HuH-7.5 (cell line): Measurements from ENCODE around the gene ZNF341.
"Not testable (repeated sequence)": the region's sequence is repeated elsewhere in the genome, so short reads cannot be mapped to it uniquely, and the experiment has no call there.

Source experiments
- DNase-seq: peaks from one replicate; pipeline ENCODE4 v3.0.0; 2011; ENCODE audit warnings: low spot score

The ZNF341 gene

GRCh38 chr20:33731693-33732165 lies at the start of gene ZNF341:
Gene ZNF341 (plus strand): TSS chr20:33731996. CDS start chr20:33732022, 26 bp downstream.
- DNase-seq, result peak; percentile 71

DNA sequence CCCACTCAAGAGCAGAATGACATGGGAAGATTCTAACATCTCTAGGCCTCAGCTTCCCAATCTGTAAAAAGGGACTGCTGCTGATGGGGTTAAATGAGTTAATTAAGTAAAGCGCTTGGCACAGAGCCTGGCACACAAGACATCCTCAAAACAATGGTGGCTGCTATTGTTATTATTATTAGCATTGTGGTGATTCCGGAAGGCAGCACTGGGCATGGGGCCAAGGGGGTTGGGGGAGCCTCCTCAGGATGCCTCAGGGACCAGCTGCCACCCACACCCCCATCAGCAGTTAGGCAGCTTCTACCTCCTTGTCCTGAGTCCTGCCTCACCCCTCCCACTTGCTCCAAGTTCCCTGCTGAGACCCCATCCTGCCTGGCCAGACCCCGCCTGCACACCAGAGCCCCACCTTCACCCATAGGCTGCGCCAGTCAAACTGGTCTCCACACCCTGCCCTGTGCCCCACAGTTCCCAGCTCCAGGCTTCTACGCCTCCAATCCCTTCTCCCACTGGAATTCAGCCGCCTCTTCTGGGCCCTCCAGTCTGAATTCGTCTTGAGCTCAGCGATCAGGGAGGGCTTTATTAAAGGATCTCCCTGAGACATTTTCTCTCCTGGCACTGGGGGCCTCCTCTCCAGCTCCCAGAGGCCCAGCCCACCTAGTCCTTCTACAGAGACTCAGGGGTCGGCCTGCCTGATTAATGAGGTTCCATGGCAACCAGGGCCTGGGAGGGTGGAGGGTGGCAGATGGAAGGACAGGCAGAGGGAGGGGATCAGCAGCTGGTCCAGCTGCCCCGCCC lies 47.1 kb upstream of the ZNF341 start:
- DNase-seq, result no peak

DNA sequence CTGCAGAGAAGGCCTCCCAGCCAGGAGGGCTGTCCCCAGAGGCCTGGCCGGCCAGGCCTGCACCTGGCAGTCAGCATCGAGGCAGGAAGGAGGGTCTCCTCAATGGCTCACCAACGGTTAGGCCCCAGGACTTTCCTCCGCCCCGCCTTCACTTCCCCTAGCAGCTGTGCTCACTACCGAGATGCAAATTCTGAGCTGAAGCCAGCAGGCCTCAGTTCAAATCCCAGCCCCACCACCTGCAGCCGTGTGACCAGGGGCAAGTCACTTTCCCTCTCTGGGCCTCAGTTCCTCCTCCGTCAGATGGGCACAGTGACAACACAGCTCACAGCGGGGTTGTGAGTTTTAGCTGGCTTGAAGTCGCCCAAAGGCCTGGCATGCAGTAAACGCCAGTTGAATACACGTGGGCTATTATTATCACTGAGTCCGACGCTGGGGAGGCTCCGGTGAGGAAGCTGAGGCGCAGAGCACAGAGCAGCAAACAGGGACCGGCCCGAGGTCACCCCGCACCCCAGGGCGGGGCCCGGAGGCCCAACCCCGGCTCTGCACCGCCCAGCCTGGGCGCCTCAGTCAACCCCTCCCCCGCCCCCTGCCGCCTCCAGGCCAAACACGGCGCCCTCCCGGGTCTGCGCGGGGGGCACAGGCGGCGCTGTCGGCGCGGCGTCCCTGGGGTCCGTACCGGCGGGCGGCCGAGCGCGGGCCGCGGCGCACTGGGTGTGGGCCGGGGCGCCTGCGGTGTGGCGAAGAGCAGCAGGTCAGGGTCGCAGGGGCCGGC lies 46.3 kb upstream of the ZNF341 start:
- peak; percentile 92 for DNase-seq

GRCh38 chr20:33686100-33686983 lies 45.5 kb upstream of the ZNF341 start, which contains the start of gene E2F1:
Gene E2F1 (minus strand): TSS chr20:33686385. CDS start chr20:33686264, 121 bp downstream.
- peak; percentile 100 for DNase-seq

DNA sequence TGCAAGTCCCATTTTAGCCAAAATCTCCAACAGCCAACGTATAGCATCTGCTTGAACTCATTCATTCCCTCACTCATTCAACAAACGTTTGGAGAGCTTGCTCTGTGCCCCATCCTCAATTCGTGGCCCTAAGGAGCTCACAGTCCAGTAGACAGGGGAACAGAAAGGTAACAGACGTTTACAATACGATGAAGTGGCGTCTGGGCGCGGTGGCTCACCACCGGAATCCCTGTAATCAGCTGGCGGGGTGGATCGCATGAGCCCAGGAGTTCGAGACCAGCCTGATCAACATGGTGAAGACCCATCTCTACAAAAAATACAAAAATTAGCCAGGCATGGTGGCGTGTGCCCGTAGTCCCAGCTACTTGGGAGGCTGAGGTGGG lies 44.8 kb upstream of the ZNF341 start:
- no peak for DNase-seq

- DNase-seq, result no peak
Observed at GRCh38 chr20:33687370-33687915, 44.4 kb upstream of the ZNF341 start.

DNA sequence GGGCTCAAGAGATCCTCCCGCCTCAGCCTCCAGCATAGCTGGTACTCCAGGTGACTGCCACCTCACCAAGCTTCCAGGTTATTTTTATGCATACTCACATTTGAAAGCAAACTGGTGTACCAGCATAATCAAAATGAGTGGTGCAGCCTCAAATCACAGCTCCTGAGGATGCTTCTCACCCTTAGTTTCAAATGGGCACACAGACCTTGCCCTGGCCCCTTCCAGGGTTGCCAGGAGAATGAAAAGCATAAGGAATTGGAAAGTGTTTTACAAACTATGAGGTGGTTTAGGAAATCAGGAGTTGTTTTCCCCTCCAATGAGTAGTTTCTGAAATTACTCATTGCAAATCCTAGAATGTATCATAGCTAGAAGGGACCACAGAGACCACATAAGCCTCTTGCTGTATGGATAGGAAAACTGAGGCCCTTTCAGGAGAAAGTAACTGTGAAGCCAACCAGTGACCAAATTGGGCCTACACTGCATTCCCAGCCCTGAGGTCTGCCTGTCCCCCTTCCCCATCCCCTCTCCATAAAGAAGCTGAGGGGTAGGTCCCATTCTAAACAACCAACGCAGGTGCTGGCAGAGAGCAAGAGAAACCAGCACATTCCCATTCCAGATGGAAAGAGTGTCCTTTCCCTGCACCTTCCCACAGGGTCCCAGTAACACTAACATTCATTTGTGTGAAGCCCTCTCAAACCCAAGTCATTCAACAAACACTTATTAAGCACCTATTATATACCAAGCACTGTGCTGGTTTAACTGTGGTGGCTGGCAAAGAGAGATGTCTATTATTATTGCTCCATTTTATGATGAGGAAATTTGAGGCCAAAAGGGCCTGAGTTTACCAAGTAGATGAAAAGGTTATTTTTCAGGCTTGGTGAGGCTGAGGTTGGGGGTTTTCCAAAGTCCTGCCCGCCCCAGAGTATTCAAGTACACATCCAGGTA lies 43.5 kb upstream of the ZNF341 start:
- DNase-seq, result no peak

- no peak for DNase-seq
Observed at GRCh38 chr20:33688938-33689424, 42.8 kb upstream of the ZNF341 start.

DNA sequence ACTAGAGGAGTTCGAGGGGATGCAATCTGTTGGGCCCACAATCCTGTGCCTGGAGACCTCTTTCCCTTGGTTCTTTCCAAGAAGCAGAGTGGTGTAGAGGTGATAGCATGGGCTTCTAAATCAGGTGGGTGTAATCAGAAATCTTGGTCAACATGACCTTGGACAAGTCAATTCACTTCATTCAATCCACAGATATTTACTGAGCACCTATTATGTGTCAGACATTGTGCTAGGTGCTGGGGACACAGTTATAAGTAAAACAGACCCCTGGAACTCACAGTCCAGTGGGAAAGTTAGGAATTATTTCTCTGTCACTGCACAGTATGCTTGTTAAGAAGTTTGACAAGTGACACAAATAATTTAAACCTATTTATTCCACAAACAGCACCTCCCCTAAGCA lies 42.3 kb upstream of the ZNF341 start:
- no peak for DNase-seq

GRCh38 chr20:33689973-33690372 lies 41.8 kb upstream of the ZNF341 start:
- no peak for DNase-seq

DNA sequence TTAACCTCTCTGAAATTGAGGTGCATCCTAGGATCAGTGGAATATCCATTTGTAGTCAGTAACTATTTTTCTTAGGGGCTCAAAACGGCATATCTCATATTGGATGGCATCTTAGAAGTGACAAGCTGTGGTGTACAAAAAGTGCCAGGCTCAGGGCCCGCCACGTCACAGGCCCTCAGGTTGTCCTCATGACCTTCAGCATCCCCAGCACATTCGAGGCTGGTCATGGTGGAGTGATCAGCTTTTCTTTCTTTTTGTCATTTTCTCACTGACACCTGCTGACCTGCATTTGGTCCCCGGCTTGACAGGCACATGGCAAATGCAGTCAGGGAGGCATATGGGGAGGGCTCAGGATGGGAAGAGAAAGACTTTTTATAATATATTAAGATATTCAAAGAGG lies 38.5 kb upstream of the ZNF341 start:
- DNase-seq, result no peak

GRCh38 chr20:33693741-33694638 lies 37.8 kb upstream of the ZNF341 start:
- DNase-seq, result no peak

- no peak for DNase-seq
Observed at GRCh38 chr20:33694639-33695012, 37.2 kb upstream of the ZNF341 start.

GRCh38 chr20:33696448-33696847 lies 35.3 kb upstream of the ZNF341 start:
- no peak for DNase-seq

DNA sequence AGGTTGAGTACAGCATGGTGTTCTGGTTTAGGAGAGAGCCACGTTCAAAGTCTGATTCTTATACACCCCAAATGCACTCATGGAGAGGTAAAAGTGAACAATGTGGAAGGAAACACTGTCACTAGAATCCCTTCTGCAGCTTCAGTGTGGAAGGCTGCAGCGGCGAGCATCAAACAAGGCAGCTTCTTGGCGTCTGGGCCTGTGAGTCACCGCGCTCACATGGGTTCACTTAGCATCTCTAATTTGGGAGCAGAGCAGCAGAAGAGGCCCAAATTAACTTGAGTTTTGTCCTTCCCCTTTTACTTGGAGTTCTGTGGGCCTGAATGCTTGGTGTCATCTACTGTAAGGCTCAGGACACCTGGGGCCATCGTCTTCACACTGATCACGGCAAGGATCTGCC lies 34.7 kb upstream of the ZNF341 start:
- no peak for DNase-seq

DNA sequence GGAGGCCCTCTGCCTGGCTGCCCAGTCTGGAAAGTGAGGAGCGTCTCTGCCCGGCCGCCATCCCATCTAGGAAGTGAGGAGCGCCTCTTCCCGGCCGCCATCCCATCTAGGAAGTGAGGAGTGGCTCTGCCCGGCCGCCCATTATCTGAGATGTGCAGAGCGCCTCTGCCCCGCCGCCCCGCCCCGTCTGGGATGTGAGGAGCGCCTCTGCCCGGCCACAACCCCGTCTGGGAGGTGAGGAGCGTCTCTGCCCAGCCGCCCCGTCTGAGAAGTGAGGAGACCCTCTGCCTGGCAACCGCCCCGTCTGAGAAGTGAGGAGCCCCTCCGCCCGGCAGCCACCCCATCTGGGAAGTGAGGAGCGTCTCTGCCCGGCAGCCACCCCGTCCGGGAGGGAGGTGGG lies 32.8 kb upstream of the ZNF341 start:
- not testable (repeated sequence) for DNase-seq

- not testable (repeated sequence) for DNase-seq
Observed at GRCh38 chr20:33700696-33701441, 30.9 kb upstream of the ZNF341 start.

DNA sequence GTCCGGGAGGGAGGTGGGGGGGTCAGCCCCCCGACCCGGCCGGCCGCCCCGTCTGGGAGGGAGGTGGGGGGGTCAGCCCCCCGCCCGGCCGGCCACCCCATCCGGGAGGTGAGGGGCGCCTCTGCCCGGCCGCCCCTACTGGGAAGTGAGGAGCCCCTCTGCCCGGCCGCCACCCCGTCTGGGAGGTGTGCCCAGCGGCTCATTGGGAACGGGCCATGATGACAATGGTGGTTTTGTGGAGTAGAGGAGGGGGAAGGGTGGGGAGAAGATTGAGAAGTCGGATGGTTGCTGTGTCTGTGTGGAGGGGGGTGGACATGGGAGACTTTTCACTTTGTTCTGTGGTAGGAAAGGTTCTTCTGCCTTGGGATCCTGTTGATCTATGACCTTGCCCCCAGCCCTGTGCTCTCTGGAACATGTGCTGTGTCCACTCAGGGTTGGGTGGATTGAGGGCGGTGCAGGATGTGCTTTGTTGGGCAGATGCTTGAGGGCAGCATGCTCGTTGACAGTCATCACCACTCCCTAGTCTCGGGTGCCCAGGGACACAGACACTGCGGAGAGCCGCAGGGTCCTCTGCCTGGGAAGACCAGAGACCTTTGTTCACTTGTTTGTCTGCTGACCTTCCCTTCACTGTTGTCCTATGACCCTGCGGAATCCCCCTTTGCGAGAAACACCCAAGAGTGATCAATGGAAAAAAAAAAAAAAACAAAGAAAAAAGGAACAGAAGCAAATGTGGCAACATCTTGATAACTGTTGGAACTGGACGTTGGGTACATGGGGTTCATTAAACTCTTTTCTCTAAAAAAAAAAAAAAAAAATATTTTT lies 30.0 kb upstream of the ZNF341 start:
- no peak for DNase-seq
